Left lung (tissue), 10 donors: ENCODE data around the gene ALPI. TPM values are rescaled to one million over a fixed set of nuclear protein-coding genes. Genes with fewer than 3 reads are reported as not detected.

Experiments
- ATAC-seq: fragments of 200-7000 bp; cut with Tn5 transposase; one replicate; pipeline ENCODE4 v1.9.1; 2020; ENCODE audit warnings: moderate library complexity
- DNase-seq, 4 donors: peaks; one replicate each; pipeline ENCODE4 v3.0.0-alpha.2; 2013 to 2020
- H3K27ac ChIP-seq, 2 donors: fragments of 200-600 bp; sonication (generic) in 1 of 2; one replicate each; pipeline versions ENCODE4 v1.5.0 to v1.8.0; 2020 to 2021
- H3K27me3 ChIP-seq, 2 donors: fragments of 200-600 bp; sonication (generic) in 1 of 2; one replicate each; pipeline versions ENCODE4 v1.5.0 to v1.8.0; 2020 to 2021
- H3K36me3 ChIP-seq, 2 donors: fragments of 200-600 bp; sonication (generic) in 1 of 2; one replicate each; pipeline versions ENCODE4 v1.5.0 to v1.8.0; 2020 to 2021
- H3K4me1 ChIP-seq, 2 donors: fragments of 200-600 bp; one replicate each; pipeline ENCODE4 v1.8.0; 2021
- H3K4me3 ChIP-seq, 2 donors: fragments of 200-600 bp; sonication (generic) in 1 of 2; one replicate each; pipeline versions ENCODE4 v1.5.0 to v1.8.0; 2020 to 2021; ENCODE audit warnings: mild to moderate bottlenecking in 1 of 2
- H3K9me3 ChIP-seq, 2 donors: fragments of 200-600 bp; sonication (generic) in 1 of 2; one replicate each; pipeline versions ENCODE4 v1.5.0 to v1.8.0; 2020 to 2021
- intact Hi-C, 2 donors: fragments of 100-400 bp; cut with DNase I; formaldehyde crosslinking; loops; one replicate each; pipeline versions ENCODE4 v1.11.2 to v1.14.2; 2022
- polyA plus RNA-seq, 6 donors: library from polyadenylated mRNA; unstranded; fragments of 120-200 nt; gene quantifications; one replicate each; pipeline ENCODE4 v1.2.1, GENCODE V29; 2013; ENCODE audit not compliant: insufficient read length in 6 of 6
- total RNA-seq, 2 donors: library from RNA; stranded (reverse); fragmentation: NEBNext Ultra II Directional; extraction: Animal tissue kit (Norgen Biotek cat#: 25700); gene quantifications; one replicate each; pipeline ENCODE4 v1.2.1, GENCODE V29; 2021
- TF ChIP-seq, protein P1 (sequence below), 2 donors: fragments of 200-600 bp; sonication (generic) in 1 of 2; IDR thresholded peaks; one replicate each; pipeline versions ENCODE4 v1.5.0 to v1.8.0; 2021; ENCODE audit warnings: antibody characterized with exemption in 2 of 2
- donor health status: DM: no; HTN: yes; CAD: no.
- donor health status: DM: no; HTN: no; CAD: no.

Gene ALPI
- total and polyA plus RNA-seq, 8 donors = not detected

DNA sequence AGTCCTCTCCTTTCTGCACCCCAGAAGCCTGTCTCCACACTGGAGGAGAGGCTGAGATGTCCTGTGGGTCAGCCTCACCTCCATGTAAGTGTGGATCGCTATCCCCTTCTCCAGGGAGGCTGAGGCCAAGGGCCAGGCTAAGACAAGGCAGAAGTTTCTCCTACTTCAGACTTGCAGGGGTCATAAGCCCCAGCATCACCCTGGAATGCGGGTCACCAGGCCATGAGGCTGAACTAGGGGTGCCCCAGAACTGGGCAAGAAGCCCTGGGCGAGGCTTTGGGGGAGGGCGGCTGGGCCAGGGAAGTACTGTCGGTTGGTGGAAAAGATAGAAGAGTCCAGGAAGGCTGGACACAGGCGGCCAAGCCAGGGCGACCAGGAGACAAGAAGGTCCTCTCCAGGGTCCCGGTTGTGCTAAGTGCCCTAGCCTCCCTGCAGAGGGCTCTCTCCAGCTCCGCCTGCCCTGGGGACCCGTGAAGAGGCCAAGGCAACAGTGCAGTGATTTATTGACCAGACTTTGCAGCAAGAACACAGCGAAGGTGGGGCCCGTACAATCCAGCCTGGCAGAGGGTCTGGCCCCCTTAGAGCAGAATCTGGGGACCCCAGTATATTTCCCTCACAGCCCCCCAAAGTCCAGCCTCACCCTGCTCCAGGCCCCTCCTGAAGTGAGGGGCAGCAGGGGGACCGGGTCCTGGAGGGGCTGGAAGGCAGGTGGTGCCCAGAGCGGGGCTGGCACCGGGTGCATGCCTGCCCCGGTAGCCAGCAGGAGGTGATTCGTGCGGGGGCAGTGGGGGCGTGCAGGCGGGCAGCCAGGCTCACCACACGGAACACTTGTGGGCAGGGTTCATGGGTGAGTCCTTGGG lies 23.6 kb downstream of the ALPI start:
- peaks cover 4 to 58% of the 10 kb centered on the region in 2 donors for H3K27me3 ChIP-seq
- intact Hi-C loops = no loop called here
- peak in 1 of 4 donors; percentile 69 for DNase-seq
- H3K27ac ChIP-seq = no peak overlapping the region
- H3K4me3 ChIP-seq = no peak overlapping the region
- H3K9me3 ChIP-seq = no peaks in the 10 kb centered on the region
- TF ChIP-seq, protein P1, sequence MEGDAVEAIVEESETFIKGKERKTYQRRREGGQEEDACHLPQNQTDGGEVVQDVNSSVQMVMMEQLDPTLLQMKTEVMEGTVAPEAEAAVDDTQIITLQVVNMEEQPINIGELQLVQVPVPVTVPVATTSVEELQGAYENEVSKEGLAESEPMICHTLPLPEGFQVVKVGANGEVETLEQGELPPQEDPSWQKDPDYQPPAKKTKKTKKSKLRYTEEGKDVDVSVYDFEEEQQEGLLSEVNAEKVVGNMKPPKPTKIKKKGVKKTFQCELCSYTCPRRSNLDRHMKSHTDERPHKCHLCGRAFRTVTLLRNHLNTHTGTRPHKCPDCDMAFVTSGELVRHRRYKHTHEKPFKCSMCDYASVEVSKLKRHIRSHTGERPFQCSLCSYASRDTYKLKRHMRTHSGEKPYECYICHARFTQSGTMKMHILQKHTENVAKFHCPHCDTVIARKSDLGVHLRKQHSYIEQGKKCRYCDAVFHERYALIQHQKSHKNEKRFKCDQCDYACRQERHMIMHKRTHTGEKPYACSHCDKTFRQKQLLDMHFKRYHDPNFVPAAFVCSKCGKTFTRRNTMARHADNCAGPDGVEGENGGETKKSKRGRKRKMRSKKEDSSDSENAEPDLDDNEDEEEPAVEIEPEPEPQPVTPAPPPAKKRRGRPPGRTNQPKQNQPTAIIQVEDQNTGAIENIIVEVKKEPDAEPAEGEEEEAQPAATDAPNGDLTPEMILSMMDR (IDR thresholded peaks at IDR 0.05) = no peak
- H3K4me1 ChIP-seq = no peaks in the 10 kb centered on the region
- no peaks in the 10 kb centered on the region for H3K36me3 ChIP-seq
- no peak for ATAC-seq

- peak in 1 of 4 donors; percentile 56 for DNase-seq
- Histone ChIP-seq H3K36me3 (no peaks in the 10 kb centered on the region), H3K27ac (no peak overlapping the region), H3K4me1 (peaks cover 0 to 2% of the 10 kb centered on the region in 2 donors), H3K9me3 (no peaks in the 10 kb centered on the region), H3K27me3 (peaks cover 13 to 58% of the 10 kb centered on the region in 2 donors), H3K4me3 (no peak overlapping the region)
- TF ChIP-seq, protein P1 (IDR thresholded peaks at IDR 0.05) = no peak
- no peak for ATAC-seq
- intact Hi-C loops = no loop called here
Observed at GRCh38 chr2:232480201-232481190, 24.5 kb downstream of the ALPI start.

GRCh38 chr2:232481322-232482140 lies 25.6 kb downstream of the ALPI start:
- DNase-seq = peak in 1 of 4 donors; percentile 60
- Histone ChIP-seq H3K9me3 (no peaks in the 10 kb centered on the region), H3K36me3 (no peaks in the 10 kb centered on the region), H3K27me3 (peaks cover 24 to 63% of the 10 kb centered on the region in 2 donors), H3K4me1 (peaks cover 0 to 11% of the 10 kb centered on the region in 2 donors), H3K4me3 (no peak overlapping the region), H3K27ac (no peak overlapping the region)
- TF ChIP-seq, protein P1 (IDR thresholded peaks at IDR 0.05) = no peak
- ATAC-seq = no peak
- intact Hi-C loops = no loop called here

DNA sequence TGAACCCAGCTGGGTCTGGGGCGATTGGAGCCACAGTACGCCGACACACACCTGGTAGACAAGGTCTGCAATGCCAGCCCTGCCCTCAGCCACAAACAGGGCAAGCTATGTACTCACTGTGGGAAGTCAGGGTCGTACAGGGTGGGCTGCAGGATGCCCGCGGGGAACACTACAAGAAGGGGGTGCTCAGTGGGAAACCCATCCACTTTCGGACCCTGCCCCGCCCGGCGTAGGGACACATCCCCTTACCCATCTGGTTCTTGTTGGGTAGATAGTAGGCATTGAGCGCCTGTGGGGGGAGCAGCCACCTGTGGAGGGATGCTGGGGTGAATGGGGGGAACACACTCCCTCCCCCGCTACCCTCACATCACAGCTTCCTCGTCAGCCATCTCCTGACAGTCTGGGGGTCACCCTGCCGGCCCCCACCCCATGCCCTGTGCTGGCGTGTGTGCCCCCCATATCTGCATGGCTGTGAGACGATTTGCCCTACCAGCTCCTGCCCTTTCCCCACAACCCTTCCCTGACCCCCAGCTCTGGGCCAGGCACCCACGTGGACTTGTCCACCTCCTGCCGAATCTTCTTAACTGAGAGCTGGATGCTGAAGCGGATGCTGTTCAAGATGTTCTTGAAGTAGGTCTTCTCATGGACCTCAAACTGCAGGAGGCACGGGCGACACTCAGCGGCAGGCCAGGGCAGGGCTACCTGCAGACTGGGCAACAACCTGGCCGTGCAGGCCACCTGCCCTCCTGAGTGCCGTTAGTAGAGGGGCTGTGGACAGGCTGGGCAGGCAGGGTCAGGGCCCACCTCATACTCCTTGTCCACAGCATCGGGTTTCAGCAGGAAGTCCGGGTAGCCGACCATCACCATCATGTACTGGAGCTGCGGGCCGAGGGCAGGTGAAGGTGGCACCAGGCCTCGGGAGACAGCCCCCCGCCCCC lies 26.6 kb downstream of the ALPI start:
- Histone ChIP-seq H3K27ac (no peak overlapping the region), H3K36me3 (no peaks in the 10 kb centered on the region), H3K27me3 (peaks cover 34 to 73% of the 10 kb centered on the region in 2 donors), H3K4me1 (peaks cover 0 to 22% of the 10 kb centered on the region in 2 donors), H3K9me3 (no peaks in the 10 kb centered on the region), H3K4me3 (no peak overlapping the region)
- peak in 1 of 4 donors; percentile 72 for DNase-seq
- no peak for ATAC-seq
- TF ChIP-seq, protein P1 (IDR thresholded peaks at IDR 0.05) = no peak
- intact Hi-C loops = no loop called here
